Osteocyte (in vitro differentiated cells): Measurements from ENCODE around the gene RIMS3. TPM values are rescaled to one million over a fixed set of nuclear protein-coding genes. Genes with fewer than 3 reads are reported as not detected.

ENCODE experiments used
- DNase-seq: peaks from one replicate; pipeline ENCODE4 v3.0.0; 2021; ENCODE audit warnings: mixed read lengths; ENCODE audit not compliant: unreplicated experiment; ENCODE audit errors: extremely low spot score
- H3K27ac Mint-ChIP-seq: one replicate; pipeline ENCODE4 v1.8.0; 2021; ENCODE audit warnings: mild to moderate bottlenecking, mixed read lengths; ENCODE audit not compliant: unreplicated experiment
- H3K27me3 Mint-ChIP-seq: one replicate; pipeline ENCODE4 v1.8.0; 2021; ENCODE audit warnings: mixed read lengths; ENCODE audit not compliant: unreplicated experiment
- H3K36me3 Mint-ChIP-seq: one replicate; pipeline ENCODE4 v1.8.0; 2021; ENCODE audit warnings: mixed read lengths; ENCODE audit not compliant: unreplicated experiment
- H3K4me1 Mint-ChIP-seq: one replicate; pipeline ENCODE4 v1.8.0; 2021; ENCODE audit warnings: mixed read lengths; ENCODE audit not compliant: unreplicated experiment
- H3K4me3 Mint-ChIP-seq: one replicate; pipeline ENCODE4 v1.8.0; 2021; ENCODE audit warnings: mild to moderate bottlenecking, moderate library complexity, mixed read lengths; ENCODE audit not compliant: unreplicated experiment
- H3K9me3 Mint-ChIP-seq: one replicate; pipeline ENCODE4 v1.8.0; 2021; ENCODE audit warnings: mixed read lengths; ENCODE audit not compliant: unreplicated experiment
- CTCF ChIP-seq: fragments of 200-600 bp; sonication (generic); IDR thresholded peaks from 2 replicates; pipeline ENCODE4 v1.5.0; 2021; ENCODE audit warnings: antibody characterized with exemption, mild to moderate bottlenecking, moderate library complexity
- total RNA-seq: library from RNA; stranded (reverse); gene quantifications from 2 replicates; pipeline ENCODE4 v1.2.1, GENCODE V29; 2021

Gene RIMS3
- total RNA-seq, 1 donor from 2014 or later = 16.5 TPM

- H3K27me3 Mint-ChIP-seq = peaks cover 10% of the 10 kb centered on the region
- TF ChIP-seq CTCF = no peak
- peaks cover 37% of the 10 kb centered on the region for H3K4me1 Mint-ChIP-seq
- H3K9me3 Mint-ChIP-seq = no peaks in the 10 kb centered on the region
- H3K27ac Mint-ChIP-seq = no peak overlapping the region
- no peak overlapping the region for H3K4me3 Mint-ChIP-seq
- DNase-seq = no peak
- H3K36me3 Mint-ChIP-seq = no peaks in the 10 kb centered on the region
Measured at GRCh38 chr1:40661678-40662077, 3.8 kb downstream of the RIMS3 start.

GRCh38 chr1:40659649-40659947 is 5.9 kb downstream of the RIMS3 start:
- Mint-ChIP-seq H3K27ac (no peak overlapping the region), H3K36me3 (no peaks in the 10 kb centered on the region), H3K4me3 (no peak overlapping the region), H3K4me1 (peaks cover 26% of the 10 kb centered on the region), H3K9me3 (no peaks in the 10 kb centered on the region), H3K27me3 (peaks cover 13% of the 10 kb centered on the region)
- no peak for TF ChIP-seq CTCF
- no peak for DNase-seq

- no peak overlapping the region for H3K27ac Mint-ChIP-seq
- peaks cover 17% of the 10 kb centered on the region for H3K27me3 Mint-ChIP-seq
- no peak for TF ChIP-seq CTCF
- no peak overlapping the region for H3K4me3 Mint-ChIP-seq
- no peaks in the 10 kb centered on the region for H3K36me3 Mint-ChIP-seq
- DNase-seq = no peak
- no peaks in the 10 kb centered on the region for H3K9me3 Mint-ChIP-seq
- H3K4me1 Mint-ChIP-seq = peaks cover 23% of the 10 kb centered on the region
Measured at GRCh38 chr1:40658751-40659648, 6.5 kb downstream of the RIMS3 start.

GRCh38 chr1:40657046-40657445 is 8.4 kb downstream of the RIMS3 start:
- H3K27ac Mint-ChIP-seq = no peak overlapping the region
- DNase-seq = no peak
- no peaks in the 10 kb centered on the region for H3K36me3 Mint-ChIP-seq
- TF ChIP-seq CTCF = no peak
- no peaks in the 10 kb centered on the region for H3K9me3 Mint-ChIP-seq
- no peak overlapping the region for H3K4me3 Mint-ChIP-seq
- peaks cover 17% of the 10 kb centered on the region for H3K27me3 Mint-ChIP-seq
- peaks cover 4% of the 10 kb centered on the region for H3K4me1 Mint-ChIP-seq

GRCh38 chr1:40653851-40654537 is 11.5 kb downstream of the RIMS3 start:
- no peak for DNase-seq
- no peaks in the 10 kb centered on the region for H3K36me3 Mint-ChIP-seq
- no peak overlapping the region for H3K4me3 Mint-ChIP-seq
- H3K27me3 Mint-ChIP-seq = peaks cover 17% of the 10 kb centered on the region
- no peaks in the 10 kb centered on the region for H3K9me3 Mint-ChIP-seq
- TF ChIP-seq CTCF = no peak
- H3K4me1 Mint-ChIP-seq = peaks cover 3% of the 10 kb centered on the region
- H3K27ac Mint-ChIP-seq = no peak overlapping the region
